Erythroblast (primary cell): ENCODE measurements around the gene C11orf97.
"Not testable (repeated sequence)": the region's sequence is repeated elsewhere in the genome, so short reads cannot be mapped to it uniquely, and the experiment has no call there.

Experiments
- DNase-seq, 2 experiments: peaks; one replicate each; lab custom pipeline; 2025; lab: John Stamatoyannopoulos, UW
- GATA1 ChIP-seq: IDR thresholded peaks from 2 replicates; pipeline ENCODE4 v1.6.1; 2011; ENCODE audit warnings: low read depth, mild to moderate bottlenecking, control low read depth, low read length, moderate library complexity
- POLR2A ChIP-seq: IDR thresholded peaks from 2 replicates; pipeline ENCODE4 v1.6.1; 2011; ENCODE audit warnings: mild to moderate bottlenecking, low read length

The C11orf97 gene

GRCh38 chr11:94533696-94534630, 21.7 kb downstream of the C11orf97 start:
- TF ChIP-seq POLR2A (no peak), GATA1 (no peak)
- DNase-seq, result peak in 1 of 2 experiments; percentile 9

GRCh38 chr11:94536386-94536785, 24.1 kb downstream of the C11orf97 start:
- no peak for TF ChIP-seq POLR2A
- no peak for TF ChIP-seq GATA1

GRCh38 chr11:94537031-94537600, 24.9 kb downstream of the C11orf97 start:
- TF ChIP-seq POLR2A, result no peak
- TF ChIP-seq GATA1, result no peak
- DNase-seq, result no peak

More at GRCh38 chr11:94536386-94536785, 24.1 kb downstream of the C11orf97 start:
- DNase-seq, result no peak

- no peak for DNase-seq
- TF ChIP-seq POLR2A (no peak), GATA1 (no peak)
These were observed 27.2 kb downstream of the C11orf97 start for GRCh38 chr11:94539420-94539819.

GRCh38 chr11:94543695-94544645, 31.7 kb downstream of the C11orf97 start, which contains the start of gene FUT4:
Gene FUT4 (plus strand): TSS chr11:94543921. CDS start chr11:94544134, 213 bp downstream.
- DNase-seq, result peak; percentile 70 to 76
- TF ChIP-seq GATA1, result no peak
- TF ChIP-seq POLR2A, result peak; percentile 56

- DNase-seq, result peak in 1 of 2 experiments; percentile 29
- TF ChIP-seq POLR2A, result no peak
- TF ChIP-seq GATA1, result no peak
These were observed 32.5 kb downstream of the C11orf97 start for GRCh38 chr11:94544646-94545263.

GRCh38 chr11:94545264-94546161, 33.3 kb downstream of the C11orf97 start:
- no peak for DNase-seq
- TF ChIP-seq GATA1 (no peak), POLR2A (no peak)

GRCh38 chr11:94546162-94546470, 33.9 kb downstream of the C11orf97 start:
- no peak for TF ChIP-seq GATA1
- TF ChIP-seq POLR2A, result no peak
- no peak for DNase-seq

- DNase-seq, result no peak
- TF ChIP-seq POLR2A (no peak), GATA1 (no peak)
These were observed 34.6 kb downstream of the C11orf97 start for GRCh38 chr11:94546886-94547285.

- DNase-seq, result no peak
- no peak for TF ChIP-seq GATA1
- TF ChIP-seq POLR2A, result no peak
These were observed 36.9 kb downstream of the C11orf97 start for GRCh38 chr11:94549146-94549545.

- no peak for TF ChIP-seq GATA1
- no peak for TF ChIP-seq POLR2A
- no peak for DNase-seq
These were observed 38.3 kb downstream of the C11orf97 start for GRCh38 chr11:94550513-94550912.

GRCh38 chr11:94553938-94554337, 41.7 kb downstream of the C11orf97 start:
- TF ChIP-seq POLR2A, result no peak
- no peak for TF ChIP-seq GATA1

GRCh38 chr11:94555752-94556329, 43.6 kb downstream of the C11orf97 start:
- DNase-seq, result not testable (repeated sequence)

More at GRCh38 chr11:94553938-94554337, 41.7 kb downstream of the C11orf97 start:
- DNase-seq, result no peak
